Measurements from ENCODE around the gene IL7R. TPM values are rescaled to one million over a fixed set of nuclear protein-coding genes. Genes with fewer than 3 reads are reported as not detected.

IL7R gene
- total and polyA plus RNA-seq, 10 of the 15 experiments (the other 5 are each of a cell fraction or from before 2014, with no cell fraction given), result 0.40 to 21.1 (median 0.85) TPM

DNA sequence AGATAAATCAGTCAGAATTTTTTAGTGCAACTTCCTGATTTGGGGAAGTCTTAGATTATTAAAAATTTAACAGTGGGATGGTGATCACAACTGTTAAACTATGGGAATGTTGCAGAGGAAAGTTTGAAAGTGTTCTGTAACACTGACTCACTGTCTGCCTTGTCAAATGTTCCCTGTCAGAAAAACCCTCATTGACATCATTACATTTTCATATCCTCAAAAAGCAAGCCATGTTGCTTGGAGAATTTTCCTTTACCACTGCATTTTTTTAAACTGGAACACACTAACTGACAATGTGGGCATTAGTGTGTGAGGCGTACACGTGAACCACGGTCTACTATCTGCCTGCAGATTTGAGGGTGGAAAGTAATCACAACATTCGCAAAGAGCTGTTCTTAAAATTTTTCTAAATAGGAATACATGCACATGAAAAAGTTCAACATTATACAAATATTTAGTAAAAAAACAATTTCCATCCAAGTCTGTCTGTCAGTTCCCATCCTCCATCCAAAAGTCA lies 28.6 kb upstream of the IL7R start:
- no peak overlapping the region for H3K27ac ChIP-seq (ENCODE audit: control insufficient read depth, insufficient read depth)
- no peak overlapping the region for H3K9ac ChIP-seq (ENCODE audit: control insufficient read depth, insufficient read depth, low read length)
- in situ Hi-C loops (cut with MboI) (no loop called here), intact Hi-C loops (cut with micrococcal nuclease; ENCODE audit: unreplicated experiment) (no loop called here)
- H3K9me3 ChIP-seq (replicated peaks; ENCODE audit: control insufficient read depth, insufficient read depth, low read length), result no peaks in the 10 kb centered on the region
- no peak for TF ChIP-seq MYB (IDR thresholded peaks at IDR 0.05; ENCODE audit: borderline replicate concordance, low read depth, low read length)
- TF ChIP-seq HCFC1 (IDR thresholded peaks at IDR 0.05; ENCODE audit: low read length), result no peak
- no peak for TF ChIP-seq ASH2L (IDR thresholded peaks at IDR 0.05; ENCODE audit: borderline replicate concordance, low read depth)
- TF ChIP-seq IKZF2 (IDR thresholded peaks at IDR 0.05), result peak; percentile 27 to 31; a peak in 1 of 4 replicates
- ChIA-PET SMC1A (ENCODE audit: uncharacterized antibody, unreplicated experiment) (interaction anchor here (1.3 kb wide), 2 partner anchors 7 to 23 kb away, joined by 3 to 4 read pairs; no protein-coding TSS in a partner anchor), CTCF (interaction anchor here (1.0 kb wide), 1 partner anchor 12 kb away, joined by 3 read pairs; no protein-coding TSS in a partner anchor), RAD21 (ENCODE audit: unreplicated experiment) (interaction anchor here (0.6 kb wide), 1 partner anchor 25 kb away, joined by 3 read pairs; no protein-coding TSS in a partner anchor), POLR2A (no interaction called here)
- no peak overlapping the region for H2AFZ ChIP-seq (ENCODE audit: control insufficient read depth, low read depth, low read length)
- H3K27me3 ChIP-seq (replicated peaks in 1 of 2; ENCODE audit: control insufficient read depth in 2 of 2, insufficient read depth in 2 of 2, low read length in 1 of 2), result no peaks in the 10 kb centered on the region; a peak in 1 of 4 replicates
- H3K4me2 ChIP-seq (ENCODE audit: control insufficient read depth, insufficient read depth), result no peak overlapping the region
- DNase-seq (ENCODE audit: low read depth, low spot score), result no peak
- no peaks in the 10 kb centered on the region for H3K4me1 ChIP-seq (ENCODE audit: control insufficient read depth, insufficient read depth, low read length)
- no TSS peak for BruUV-seq (replicated peaks)
- no peaks in the 10 kb centered on the region for H3K36me3 ChIP-seq (ENCODE audit: control insufficient read depth in 2 of 2, insufficient read depth in 2 of 2, low read length in 1 of 2)
- WGBS (ENCODE audit: insufficient coverage, insufficient replicate concordance, low lambda C conversion rate, missing lambda C conversion rate), result 80% methylated on average over 4 of the region's 4 CpGs
- no peaks in the 10 kb centered on the region for H3K79me2 ChIP-seq (ENCODE audit: control insufficient read depth, insufficient read depth, low read length)
- H4K20me1 ChIP-seq (ENCODE audit: control insufficient read depth, insufficient read depth), result no peaks in the 10 kb centered on the region
- no peak for FAIRE-seq
- H3K4me3 ChIP-seq, result no peak overlapping the region
- no peak for ATAC-seq

DNA sequence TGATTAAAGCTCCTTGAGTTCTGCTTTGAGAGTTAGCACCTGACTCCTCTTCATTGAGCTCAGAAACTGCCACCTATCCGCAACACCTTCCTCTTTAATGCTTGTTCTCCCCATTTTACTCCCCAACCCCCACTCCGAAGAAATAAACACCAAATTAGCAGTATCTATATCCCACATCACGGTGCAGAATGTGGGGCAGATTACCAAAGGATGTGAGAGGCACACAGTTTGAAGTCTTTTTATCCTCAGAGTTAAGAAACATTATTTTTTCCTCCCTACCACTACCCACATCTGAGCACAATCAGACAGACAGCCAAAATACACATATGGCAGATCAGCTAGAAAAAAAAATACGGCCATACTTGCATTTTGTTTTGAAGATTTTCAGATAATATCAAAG lies 26.1 kb upstream of the IL7R start:
- POLR2A ChIA-PET, result interaction anchor here (0.6 kb wide), 1 partner anchor 28 kb away, joined by 3 read pairs; no protein-coding TSS in a partner anchor
- BruUV-seq (replicated peaks), result no TSS peak
- Histone ChIP-seq H3K4me2 (ENCODE audit: control insufficient read depth, insufficient read depth) (no peak overlapping the region), H3K27me3 (replicated peaks in 1 of 2; ENCODE audit: control insufficient read depth in 2 of 2, insufficient read depth in 2 of 2, low read length in 1 of 2) (no peaks in the 10 kb centered on the region; a peak in 1 of 4 replicates), H3K36me3 (ENCODE audit: control insufficient read depth in 2 of 2, insufficient read depth in 2 of 2, low read length in 1 of 2) (no peaks in the 10 kb centered on the region), H3K79me2 (ENCODE audit: control insufficient read depth, insufficient read depth, low read length) (no peaks in the 10 kb centered on the region), H2AFZ (ENCODE audit: control insufficient read depth, low read depth, low read length) (no peak overlapping the region), H3K4me3 (no peak overlapping the region), H4K20me1 (ENCODE audit: control insufficient read depth, insufficient read depth) (no peaks in the 10 kb centered on the region), H3K9ac (ENCODE audit: control insufficient read depth, insufficient read depth, low read length) (no peak overlapping the region), H3K27ac (ENCODE audit: control insufficient read depth, insufficient read depth) (no peak overlapping the region), H3K4me1 (ENCODE audit: control insufficient read depth, insufficient read depth, low read length) (no peaks in the 10 kb centered on the region), H3K9me3 (replicated peaks; ENCODE audit: control insufficient read depth, insufficient read depth, low read length) (no peaks in the 10 kb centered on the region)
- SMC1A ChIA-PET (ENCODE audit: uncharacterized antibody, unreplicated experiment), result interaction anchor here (0.9 to 1.1 kb wide), 4 partner anchors 18 to 94 kb away, joined by 3 to 4 read pairs (median 3); no protein-coding TSS in a partner anchor
- intact Hi-C loops (cut with micrococcal nuclease; ENCODE audit: unreplicated experiment), result no loop called here
- CTCF ChIA-PET, result interaction anchor here (1.0 to 1.7 kb wide), 5 partner anchors 11 to 93 kb away, joined by 3 to 4 read pairs (median 3); no protein-coding TSS in a partner anchor
- 29% methylated on average over 4 of the region's 4 CpGs for WGBS (ENCODE audit: insufficient coverage, insufficient replicate concordance, low lambda C conversion rate, missing lambda C conversion rate)
- RAD21 ChIA-PET (ENCODE audit: unreplicated experiment), result interaction anchor here (1.0 kb wide), 1 partner anchor 23 kb away, joined by 3 read pairs; no protein-coding TSS in a partner anchor
- FAIRE-seq, result no peak
- in situ Hi-C loops (cut with MboI), result no loop called here
- ATAC-seq, result no peak
- DNase-seq (ENCODE audit: low read depth, low spot score), result no peak
- TF ChIP-seq ZNF207 (IDR thresholded peaks at IDR 0.05; ENCODE audit: borderline replicate concordance), result no peak
- TF ChIP-seq, protein P1, sequence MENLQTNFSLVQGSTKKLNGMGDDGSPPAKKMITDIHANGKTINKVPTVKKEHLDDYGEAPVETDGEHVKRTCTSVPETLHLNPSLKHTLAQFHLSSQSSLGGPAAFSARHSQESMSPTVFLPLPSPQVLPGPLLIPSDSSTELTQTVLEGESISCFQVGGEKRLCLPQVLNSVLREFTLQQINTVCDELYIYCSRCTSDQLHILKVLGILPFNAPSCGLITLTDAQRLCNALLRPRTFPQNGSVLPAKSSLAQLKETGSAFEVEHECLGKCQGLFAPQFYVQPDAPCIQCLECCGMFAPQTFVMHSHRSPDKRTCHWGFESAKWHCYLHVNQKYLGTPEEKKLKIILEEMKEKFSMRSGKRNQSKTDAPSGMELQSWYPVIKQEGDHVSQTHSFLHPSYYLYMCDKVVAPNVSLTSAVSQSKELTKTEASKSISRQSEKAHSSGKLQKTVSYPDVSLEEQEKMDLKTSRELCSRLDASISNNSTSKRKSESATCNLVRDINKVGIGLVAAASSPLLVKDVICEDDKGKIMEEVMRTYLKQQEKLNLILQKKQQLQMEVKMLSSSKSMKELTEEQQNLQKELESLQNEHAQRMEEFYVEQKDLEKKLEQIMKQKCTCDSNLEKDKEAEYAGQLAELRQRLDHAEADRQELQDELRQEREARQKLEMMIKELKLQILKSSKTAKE (IDR thresholded peaks at IDR 0.05; ENCODE audit: low read depth, poor library complexity, severe bottlenecking), result no peak
- TF ChIP-seq BACH1 (IDR thresholded peaks at IDR 0.05; ENCODE audit: borderline replicate concordance), result no peak
- TF ChIP-seq HDAC2 (IDR thresholded peaks at IDR 0.05), result no peak
- TF ChIP-seq NR2F1 (conservative IDR thresholded peaks at IDR 0.05), result no peak
- no peak for TF ChIP-seq ZNF622 (IDR thresholded peaks at IDR 0.05)
- TF ChIP-seq MXI1 (IDR thresholded peaks at IDR 0.05; ENCODE audit: low read depth, low read length), result no peak
- no peak for TF ChIP-seq PAX5 (IDR thresholded peaks at IDR 0.05; ENCODE audit: borderline replicate concordance, low read depth, low read length)
- no peak for TF ChIP-seq KDM1A (IDR thresholded peaks at IDR 0.05; ENCODE audit: borderline replicate concordance)

Measured in GM12878 (cell line).